Nephron progenitor cell (in vitro differentiated cells): ENCODE results near the gene CASD1.

ENCODE experiments used
- DNase-seq: peaks from one replicate; pipeline ENCODE4 v3.0.0; 2021
- H3K27ac Mint-ChIP-seq: 2 replicates; pipeline ENCODE4 v1.8.0; 2021; ENCODE audit warnings: mild to moderate bottlenecking, moderate library complexity, mixed read lengths
- H3K27me3 Mint-ChIP-seq: 2 replicates; pipeline ENCODE4 v1.8.0; 2021; ENCODE audit warnings: mild to moderate bottlenecking, low read depth, mixed read lengths; ENCODE audit not compliant: poor library complexity
- H3K36me3 Mint-ChIP-seq: 2 replicates; pipeline ENCODE4 v1.8.0; 2021; ENCODE audit warnings: low read depth, mixed read lengths
- H3K4me1 Mint-ChIP-seq: 2 replicates; pipeline ENCODE4 v1.8.0; 2021; ENCODE audit warnings: mixed read lengths
- H3K4me3 Mint-ChIP-seq: 2 replicates; pipeline ENCODE4 v1.8.0; 2021; ENCODE audit warnings: mild to moderate bottlenecking, moderate library complexity, mixed read lengths
- H3K9me3 Mint-ChIP-seq: 2 replicates; pipeline ENCODE4 v1.8.0; 2021; ENCODE audit warnings: mild to moderate bottlenecking, moderate library complexity, mixed read lengths
- CTCF ChIP-seq: fragments of 200-600 bp; sonication (generic); IDR thresholded peaks from 2 replicates; pipeline ENCODE4 v1.5.0; 2021; ENCODE audit warnings: antibody characterized with exemption

The CASD1 gene

GRCh38 chr7:94514140-94514889 is 4.7 kb downstream of the CASD1 start:
- no peak for TF ChIP-seq CTCF
- H3K27ac Mint-ChIP-seq, result peak overlapping the region; percentile 84
- no peaks in the 10 kb centered on the region for H3K9me3 Mint-ChIP-seq
- no peak for DNase-seq
- H3K4me1 Mint-ChIP-seq, result peaks cover 68% of the 10 kb centered on the region
- peaks cover 27% of the 10 kb centered on the region for H3K36me3 Mint-ChIP-seq
- peak overlapping the region; percentile 80 for H3K4me3 Mint-ChIP-seq
- no peaks in the 10 kb centered on the region for H3K27me3 Mint-ChIP-seq

GRCh38 chr7:94514917-94515316 is 5.3 kb downstream of the CASD1 start:
- Mint-ChIP-seq H3K9me3 (no peaks in the 10 kb centered on the region), H3K4me3 (peak overlapping the region; percentile 80), H3K27ac (peak overlapping the region; percentile 84), H3K27me3 (no peaks in the 10 kb centered on the region), H3K4me1 (peaks cover 68% of the 10 kb centered on the region), H3K36me3 (peaks cover 33% of the 10 kb centered on the region)
- DNase-seq, result no peak
- no peak for TF ChIP-seq CTCF

- no peak overlapping the region for H3K27ac Mint-ChIP-seq
- no peaks in the 10 kb centered on the region for H3K9me3 Mint-ChIP-seq
- H3K4me3 Mint-ChIP-seq, result no peak overlapping the region
- no peaks in the 10 kb centered on the region for H3K4me1 Mint-ChIP-seq
- no peak for TF ChIP-seq CTCF
- peaks cover 60% of the 10 kb centered on the region for H3K36me3 Mint-ChIP-seq
- H3K27me3 Mint-ChIP-seq, result no peaks in the 10 kb centered on the region
- no peak for DNase-seq
Observed at GRCh38 chr7:94525923-94526322, 16.3 kb downstream of the CASD1 start.

GRCh38 chr7:94529516-94529915 is 19.9 kb downstream of the CASD1 start:
- no peak for TF ChIP-seq CTCF
- no peak overlapping the region for H3K4me3 Mint-ChIP-seq
- peaks cover 35% of the 10 kb centered on the region for H3K36me3 Mint-ChIP-seq
- no peaks in the 10 kb centered on the region for H3K4me1 Mint-ChIP-seq
- H3K27ac Mint-ChIP-seq, result no peak overlapping the region
- no peaks in the 10 kb centered on the region for H3K9me3 Mint-ChIP-seq
- DNase-seq, result no peak
- H3K27me3 Mint-ChIP-seq, result no peaks in the 10 kb centered on the region

GRCh38 chr7:94530109-94530508 is 20.5 kb downstream of the CASD1 start:
- H3K27me3 Mint-ChIP-seq, result no peaks in the 10 kb centered on the region
- no peak overlapping the region for H3K4me3 Mint-ChIP-seq
- H3K4me1 Mint-ChIP-seq, result no peaks in the 10 kb centered on the region
- TF ChIP-seq CTCF, result no peak
- DNase-seq, result no peak
- H3K36me3 Mint-ChIP-seq, result peaks cover 36% of the 10 kb centered on the region
- no peaks in the 10 kb centered on the region for H3K9me3 Mint-ChIP-seq
- H3K27ac Mint-ChIP-seq, result no peak overlapping the region

GRCh38 chr7:94532676-94533075 is 23.1 kb downstream of the CASD1 start:
- peaks cover 46% of the 10 kb centered on the region for H3K36me3 Mint-ChIP-seq
- H3K27me3 Mint-ChIP-seq, result no peaks in the 10 kb centered on the region
- H3K9me3 Mint-ChIP-seq, result no peaks in the 10 kb centered on the region
- no peak for DNase-seq
- H3K4me1 Mint-ChIP-seq, result no peaks in the 10 kb centered on the region
- no peak for TF ChIP-seq CTCF
- no peak overlapping the region for H3K27ac Mint-ChIP-seq
- no peak overlapping the region for H3K4me3 Mint-ChIP-seq
